ENCODE measurements around the gene PICALM. TPM values are rescaled to one million over a fixed set of nuclear protein-coding genes. Genes with fewer than 3 reads are reported as not detected.
"Not testable (repeated sequence)": the region's sequence is repeated elsewhere in the genome, so short reads cannot be mapped to it uniquely, and the experiment has no call there.

The PICALM gene
- total RNA-seq, 4 donors from 2014 or later = 198 to 320 (median 220) TPM

DNA sequence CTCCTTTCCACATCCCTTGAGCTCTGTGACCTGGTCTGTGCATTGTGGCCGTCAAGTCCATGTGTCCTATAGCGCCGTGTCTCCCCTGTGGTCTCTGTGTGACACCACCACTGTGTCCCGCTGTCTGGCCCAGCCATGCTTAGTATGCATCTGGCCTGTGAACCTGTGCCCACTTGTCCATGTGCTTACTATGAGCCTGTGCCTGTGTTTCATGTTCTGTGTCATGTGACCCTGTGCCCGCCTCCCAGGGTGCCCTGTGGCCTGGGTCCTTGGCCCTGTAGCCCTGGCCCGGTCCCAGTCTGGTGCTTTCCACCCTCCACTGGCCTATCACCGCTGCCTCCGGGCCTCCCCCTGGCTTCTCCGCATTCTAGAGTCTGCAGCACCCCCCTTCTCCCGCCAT is 133.1 kb downstream of the PICALM start:
- H3K9me3 ChIP-seq = no peaks in the 10 kb centered on the region
- no peak overlapping the region for H3K4me3 ChIP-seq (replicated peaks in 1 of 3)
- intact Hi-C loops (cut with DNase I) = no loop called here

DNA sequence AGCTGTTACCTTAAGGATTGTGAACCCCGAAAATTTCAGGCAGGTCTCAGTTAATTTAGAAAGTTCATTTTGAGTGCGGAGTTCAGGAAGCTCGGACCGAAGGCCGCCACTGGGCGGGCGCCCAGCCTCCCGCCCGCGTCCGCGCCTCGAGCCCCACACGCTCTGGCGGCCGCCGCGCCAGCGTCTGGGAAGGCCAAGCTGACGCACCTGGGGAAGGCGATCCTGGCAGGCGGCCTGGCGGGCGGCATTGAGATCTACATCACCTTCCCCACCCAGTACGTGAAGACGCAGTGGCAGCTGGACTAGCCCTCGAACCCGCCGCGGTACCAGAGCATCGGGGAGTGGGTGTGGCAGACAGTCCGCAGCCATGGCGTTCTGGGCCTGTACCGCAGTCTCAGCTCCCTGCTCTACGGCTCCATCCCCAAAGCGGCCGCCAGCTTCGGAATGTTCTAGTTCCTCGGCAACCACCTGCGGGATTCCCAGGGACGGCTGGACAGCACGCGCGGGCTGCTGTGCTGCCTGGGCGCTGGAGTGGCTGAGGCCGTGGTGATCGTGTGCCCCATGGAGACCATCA is 134.2 kb downstream of the PICALM start:
- intact Hi-C loops (cut with DNase I) = no loop called here
- H3K36me3 ChIP-seq = no peaks in the 10 kb centered on the region
- H3K4me1 ChIP-seq = no peaks in the 10 kb centered on the region
- H3K27ac ChIP-seq = no peak overlapping the region
- 22 to 45% methylated on average over 20 to 31 of the region's 47 CpGs for WGBS, 2 donors
- DNase-seq = peak in 1 of 2 donors; percentile 38
- TF ChIP-seq, protein P1, sequence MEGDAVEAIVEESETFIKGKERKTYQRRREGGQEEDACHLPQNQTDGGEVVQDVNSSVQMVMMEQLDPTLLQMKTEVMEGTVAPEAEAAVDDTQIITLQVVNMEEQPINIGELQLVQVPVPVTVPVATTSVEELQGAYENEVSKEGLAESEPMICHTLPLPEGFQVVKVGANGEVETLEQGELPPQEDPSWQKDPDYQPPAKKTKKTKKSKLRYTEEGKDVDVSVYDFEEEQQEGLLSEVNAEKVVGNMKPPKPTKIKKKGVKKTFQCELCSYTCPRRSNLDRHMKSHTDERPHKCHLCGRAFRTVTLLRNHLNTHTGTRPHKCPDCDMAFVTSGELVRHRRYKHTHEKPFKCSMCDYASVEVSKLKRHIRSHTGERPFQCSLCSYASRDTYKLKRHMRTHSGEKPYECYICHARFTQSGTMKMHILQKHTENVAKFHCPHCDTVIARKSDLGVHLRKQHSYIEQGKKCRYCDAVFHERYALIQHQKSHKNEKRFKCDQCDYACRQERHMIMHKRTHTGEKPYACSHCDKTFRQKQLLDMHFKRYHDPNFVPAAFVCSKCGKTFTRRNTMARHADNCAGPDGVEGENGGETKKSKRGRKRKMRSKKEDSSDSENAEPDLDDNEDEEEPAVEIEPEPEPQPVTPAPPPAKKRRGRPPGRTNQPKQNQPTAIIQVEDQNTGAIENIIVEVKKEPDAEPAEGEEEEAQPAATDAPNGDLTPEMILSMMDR (IDR thresholded peaks at IDR 0.05) = no peak
- no peak for TF ChIP-seq POLR2A (IDR thresholded peaks at IDR 0.05)
- no peaks in the 10 kb centered on the region for H3K27me3 ChIP-seq
- no peaks in the 10 kb centered on the region for H3K9me3 ChIP-seq
- H3K4me3 ChIP-seq (replicated peaks in 1 of 3) = no peak overlapping the region

More for the DNA sequence above, 133.1 kb downstream of the PICALM start:
- no peak for TF ChIP-seq POLR2A (IDR thresholded peaks at IDR 0.05)
- TF ChIP-seq, protein P1 (IDR thresholded peaks at IDR 0.05) = no peak
- DNase-seq = no peak
- Histone ChIP-seq H3K27ac (no peak overlapping the region), H3K27me3 (no peaks in the 10 kb centered on the region), H3K36me3 (no peaks in the 10 kb centered on the region), H3K4me1 (no peaks in the 10 kb centered on the region)
- WGBS, 2 donors = 91% methylated on average over 9 to 10 of the region's 10 CpGs

DNA sequence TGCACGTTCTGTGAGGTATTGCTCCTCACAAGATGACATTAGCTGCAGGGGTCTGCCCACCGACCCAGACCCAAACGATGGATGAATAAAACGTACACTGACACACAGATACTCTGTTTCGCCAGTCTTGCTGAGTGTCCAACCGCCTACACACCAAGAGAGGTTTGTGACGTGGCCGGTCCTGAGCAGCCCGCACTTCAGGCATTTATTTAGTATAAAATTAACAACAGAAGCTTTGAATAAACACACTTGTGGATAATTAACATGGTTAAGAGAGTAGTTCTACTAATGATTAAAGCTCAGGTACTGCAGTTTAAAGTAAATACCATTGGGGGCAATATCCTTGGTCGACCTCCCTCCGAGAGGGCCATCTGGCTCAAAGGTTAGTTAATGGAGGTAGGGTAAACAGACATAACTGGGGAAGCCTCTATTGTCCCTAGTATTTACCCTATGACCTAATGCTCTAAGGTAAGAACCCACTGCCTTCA is 138.0 kb downstream of the PICALM start:
- WGBS, 2 donors = 85 to 90% methylated on average over 11 of the region's 11 CpGs
- Histone ChIP-seq H3K36me3 (no peaks in the 10 kb centered on the region), H3K4me1 (no peaks in the 10 kb centered on the region), H3K27me3 (no peaks in the 10 kb centered on the region), H3K9me3 (no peaks in the 10 kb centered on the region), H3K4me3 (replicated peaks in 1 of 3) (no peak overlapping the region), H3K27ac (no peak overlapping the region)
- intact Hi-C loops (cut with DNase I) = no loop called here
- DNase-seq = no peak
- TF ChIP-seq, protein P1 (IDR thresholded peaks at IDR 0.05) = no peak
- no peak for TF ChIP-seq POLR2A (IDR thresholded peaks at IDR 0.05)

DNA sequence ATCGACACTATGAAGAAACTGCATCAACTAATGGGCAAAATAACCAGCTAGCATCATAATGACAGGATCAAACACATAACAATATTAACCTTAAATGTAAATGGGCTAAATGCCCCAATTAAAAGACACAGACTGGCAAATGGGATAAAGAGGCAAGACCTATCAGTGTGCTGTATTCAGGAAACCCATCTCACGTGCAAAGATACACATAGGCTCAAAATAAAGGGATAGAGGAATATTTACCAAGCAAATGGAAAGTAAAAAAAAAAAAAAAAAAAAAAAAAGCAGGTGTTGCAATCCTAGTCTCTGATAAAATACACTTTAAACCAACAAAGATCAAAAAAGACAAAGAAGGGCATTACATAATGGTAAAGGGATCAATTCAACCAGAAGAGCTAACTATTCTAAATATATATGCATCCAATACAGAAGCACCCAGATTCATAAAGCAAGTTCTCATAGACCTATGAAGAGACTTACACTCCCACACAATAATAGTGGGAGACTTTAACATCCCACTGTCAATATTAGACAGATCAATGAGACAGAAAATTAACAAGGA is 142.2 kb downstream of the PICALM start:
- H3K9me3 ChIP-seq; H3K27me3 ChIP-seq; intact Hi-C loops (cut with DNase I); H3K36me3 ChIP-seq; H3K4me1 ChIP-seq; H3K4me3 ChIP-seq (replicated peaks in 1 of 3); DNase-seq; H3K27ac ChIP-seq: not testable (repeated sequence)
- 76 to 89% methylated on average over 2 of the region's 2 CpGs for WGBS, 2 donors

DNA sequence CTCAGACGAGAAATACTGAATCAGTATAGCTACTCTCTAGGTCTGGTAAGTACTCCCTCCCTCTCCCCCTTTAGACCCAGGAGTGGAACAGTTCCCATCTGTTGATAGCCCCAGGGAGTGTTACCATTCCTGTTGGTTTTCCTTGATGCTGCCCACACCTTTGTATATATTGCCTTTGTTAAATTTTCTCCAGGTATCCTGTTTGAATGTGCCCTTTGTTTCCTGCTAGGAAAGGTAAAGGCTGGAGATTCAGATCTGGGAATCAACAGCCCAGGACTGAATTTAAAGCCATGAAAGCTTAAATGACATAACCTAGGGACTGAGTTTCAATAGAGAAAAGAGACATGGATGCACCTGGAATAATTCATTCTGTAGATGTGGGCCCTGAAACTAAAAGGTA is 145.4 kb downstream of the PICALM start:
- WGBS, 2 donors = 76 to 79% methylated on average over 1 of the region's 1 CpG
- no peak for TF ChIP-seq POLR2A (IDR thresholded peaks at IDR 0.05)
- TF ChIP-seq, protein P1 (IDR thresholded peaks at IDR 0.05) = no peak
- H3K36me3 ChIP-seq = no peaks in the 10 kb centered on the region
- H3K4me1 ChIP-seq = no peaks in the 10 kb centered on the region
- DNase-seq = no peak
- no peaks in the 10 kb centered on the region for H3K27me3 ChIP-seq
- no peak overlapping the region for H3K27ac ChIP-seq
- intact Hi-C loops (cut with DNase I) = no loop called here
- no peak overlapping the region for H3K4me3 ChIP-seq (replicated peaks in 1 of 3)
- no peaks in the 10 kb centered on the region for H3K9me3 ChIP-seq
